Measurements from ENCODE around the gene CTDSPL2. TPM values are rescaled to one million over a fixed set of nuclear protein-coding genes. Genes with fewer than 3 reads are reported as not detected.

The CTDSPL2 gene
- total and polyA plus RNA-seq, 2 of the 4 experiments (the other 2 are of a cell fraction), result 17.3 to 47.3 TPM

- Histone ChIP-seq H2BK20ac (ENCODE audit: low read depth, low read length) (no peak overlapping the region), H3K36me3 (ENCODE audit: control insufficient read depth, insufficient read depth, low read length) (peaks cover 18% of the 10 kb centered on the region), H2BK120ac (ENCODE audit: low read depth, low read length) (no peak overlapping the region), H3K9ac (ENCODE audit: low read depth, low read length) (no peak overlapping the region), H3K23ac (ENCODE audit: low read depth, low read length) (0 out of 2 replicates have a peak overlapping the region, but pooled peaks have one; percentile 34), H2BK15ac (ENCODE audit: low read depth, low read length) (no peak overlapping the region), H2AK9ac (replicated peaks; ENCODE audit: low read depth, low read length, poor library complexity) (no peak overlapping the region), H3K56ac (ENCODE audit: extremely low read depth, insufficient read depth, low read length) (no peak overlapping the region), H3K4me3 (ENCODE audit: insufficient read depth, low read depth, low read length) (no peak overlapping the region), H3K18ac (ENCODE audit: low read depth, low read length) (no peak overlapping the region), H4K91ac (ENCODE audit: insufficient read depth, low read depth, low read length) (no peak overlapping the region), H3K27me3 (ENCODE audit: control insufficient read depth, insufficient read depth, low read length) (no peaks in the 10 kb centered on the region), H3K4ac (ENCODE audit: low read depth, low read length) (no peak overlapping the region), H3K9me3 (ENCODE audit: control insufficient read depth, insufficient read depth, low read length) (no peaks in the 10 kb centered on the region), H3K27ac (ENCODE audit: insufficient read depth, low read length) (no peak overlapping the region), H4K8ac (ENCODE audit: low read depth in 2 of 2, low read length in 2 of 2) (no peak overlapping the region), H2BK5ac (ENCODE audit: low read depth, low read length, poor library complexity, severe bottlenecking) (no peak overlapping the region), H3K4me2 (ENCODE audit: low read depth, low read length) (no peak overlapping the region), H2AFZ (replicated peaks; ENCODE audit: low read length, poor library complexity) (no peak overlapping the region), H4K5ac (ENCODE audit: low read depth, low read length) (no peak overlapping the region), H4K20me1 (ENCODE audit: insufficient read depth, low read length) (peaks cover 3% of the 10 kb centered on the region; the same call in 1 of the 2 replicates), H3K79me1 (ENCODE audit: low read depth in 1 of 2, low read length in 2 of 2) (peaks cover 10 to 23% of the 10 kb centered on the region in 2 experiments), H3K9me1 (ENCODE audit: insufficient read depth, low read length) (no peaks in the 10 kb centered on the region; the same call in 1 of the 2 replicates), H3K4me1 (ENCODE audit: control insufficient read depth, insufficient read depth, low read length) (no peaks in the 10 kb centered on the region), H2AK5ac (ENCODE audit: low read depth, low read length) (no peak overlapping the region), H3K14ac (replicated peaks; ENCODE audit: low read depth, low read length) (no peak overlapping the region)
- TF ChIP-seq SMC3 (IDR thresholded peaks at IDR 0.05; ENCODE audit: low read depth, low read length) (no peak), MAZ (IDR thresholded peaks at IDR 0.05; ENCODE audit: borderline replicate concordance, low read depth, low read length) (no peak), MAFK (IDR thresholded peaks at IDR 0.05; ENCODE audit: low read depth, low read length) (no peak), CTCF (conservative IDR thresholded peaks at IDR 0.05; ENCODE audit: low read depth, low read length) (no peak), CHD1 (IDR thresholded peaks at IDR 0.05; ENCODE audit: low read depth, low read length) (no peak), ELK1 (IDR thresholded peaks at IDR 0.05; ENCODE audit: borderline replicate concordance, low read depth, low read length) (no peak), MXI1 (IDR thresholded peaks at IDR 0.05; ENCODE audit: borderline replicate concordance, low read depth, low read length) (no peak), RFX5 (IDR thresholded peaks at IDR 0.05; ENCODE audit: low read depth, low read length) (no peak), FOS (IDR thresholded peaks at IDR 0.05; ENCODE audit: low read depth, low read length) (no peak), CEBPB (IDR thresholded peaks at IDR 0.05; ENCODE audit: low read depth, low read length) (no peak)
- no TSS peak for BruUV-seq (replicated peaks)
- dilution Hi-C loops (cut with HindIII; ENCODE audit: low sequenced_read_pairs, unreplicated experiment), result no loop called here
- intact Hi-C loops (cut with micrococcal nuclease), result no loop called here
- peak; percentile 50 for ATAC-seq (ENCODE audit: low read depth)
- in situ Hi-C loops (cut with MboI; ENCODE audit: low sequenced_read_pairs), result no loop called here
- ChIA-PET POLR2A (ENCODE audit: unreplicated experiment) (no interaction called here), CTCF (no interaction called here)
- DNase-seq, result no peak
- WGBS, 2 experiments (ENCODE audit: extremely low coverage in 2 of 2, insufficient read length in 1 of 2), result no CpG with 5 or more reads among the region's 1 CpG
These were observed 97.6 kb downstream of the CTDSPL2 start for GRCh38 chr15:44525018-44525417.

Measured in IMR-90 (cell line).